Measurements from ENCODE around the gene WDR44.
A peak's percentile ranks its signal among the peaks of the same experiment; 100 is the strongest.
"Not testable (repeated sequence)": the region's sequence is repeated elsewhere in the genome, so short reads cannot be mapped to it uniquely, and the experiment has no call there.

The WDR44 gene

DNA sequence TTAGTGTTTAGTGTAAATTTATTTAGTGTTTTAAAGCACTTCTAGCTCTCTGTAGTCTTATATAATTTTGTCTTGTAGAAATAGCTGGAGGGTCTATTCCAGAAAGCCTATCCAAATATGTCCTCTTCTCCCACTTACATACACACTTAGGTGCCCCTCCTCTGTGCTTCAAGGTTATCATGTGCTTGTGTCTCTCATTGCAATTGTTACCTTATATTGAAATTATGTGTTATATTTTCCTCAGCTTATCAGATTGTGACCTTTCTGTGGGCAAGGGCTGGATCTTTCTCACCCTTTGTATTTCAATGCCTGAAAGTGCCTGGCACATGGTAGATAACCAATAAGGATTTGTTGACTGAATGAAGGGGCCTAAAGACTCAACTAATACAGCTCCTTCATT lies 18.4 kb downstream of the WDR44 start:
- no peak for DNase-seq

GRCh38 chrX:118367338-118367737 lies 21.4 kb downstream of the WDR44 start:
- no peak for DNase-seq

DNA sequence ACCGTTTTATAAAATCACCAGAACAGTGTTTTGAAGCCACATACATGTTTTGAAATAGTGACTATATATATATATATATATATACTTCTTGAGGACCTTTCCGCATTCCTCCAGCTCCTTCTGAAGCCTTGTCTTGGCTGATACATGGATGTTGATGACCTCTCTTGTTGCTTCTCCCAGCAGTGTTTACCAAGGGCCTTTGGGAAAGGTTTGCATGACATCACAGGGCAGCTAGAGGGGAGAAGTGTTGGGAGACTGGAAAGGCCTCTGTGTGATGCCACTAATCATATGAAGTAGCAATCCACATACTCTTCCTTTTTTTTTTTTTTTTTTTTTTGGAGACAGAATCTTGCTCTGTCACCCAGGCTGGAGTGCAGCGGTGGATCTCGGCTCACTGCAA lies 22.5 kb downstream of the WDR44 start:
- no peak for DNase-seq

- DNase-seq, result no peak
These were observed 25.2 kb downstream of the WDR44 start for GRCh38 chrX:118370921-118371624.

DNA sequence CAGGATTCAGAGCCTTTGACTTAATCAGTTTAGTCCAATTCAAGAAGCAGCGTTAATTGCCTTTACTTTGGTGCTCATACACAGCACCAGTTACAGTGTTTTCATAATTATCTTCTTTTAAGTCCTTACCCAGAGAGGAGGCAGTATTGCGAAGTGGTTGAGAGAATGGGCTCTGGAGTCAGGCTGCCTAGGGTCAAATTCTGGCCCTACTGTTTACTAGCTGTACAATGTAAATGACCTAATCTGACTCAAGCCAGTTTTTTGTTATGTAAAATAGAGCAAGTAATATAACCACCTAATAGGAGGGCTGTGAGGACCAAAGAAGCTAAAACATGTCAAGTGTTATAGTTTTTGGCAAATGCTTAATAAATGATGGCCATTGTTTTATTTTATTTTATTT lies 27.6 kb downstream of the WDR44 start:
- DNase-seq, result no peak

- DNase-seq, result no peak
These were observed 37.2 kb downstream of the WDR44 start for GRCh38 chrX:118383120-118383519.

- no peak for DNase-seq
These were observed 46.8 kb downstream of the WDR44 start for GRCh38 chrX:118392716-118393115.

DNA sequence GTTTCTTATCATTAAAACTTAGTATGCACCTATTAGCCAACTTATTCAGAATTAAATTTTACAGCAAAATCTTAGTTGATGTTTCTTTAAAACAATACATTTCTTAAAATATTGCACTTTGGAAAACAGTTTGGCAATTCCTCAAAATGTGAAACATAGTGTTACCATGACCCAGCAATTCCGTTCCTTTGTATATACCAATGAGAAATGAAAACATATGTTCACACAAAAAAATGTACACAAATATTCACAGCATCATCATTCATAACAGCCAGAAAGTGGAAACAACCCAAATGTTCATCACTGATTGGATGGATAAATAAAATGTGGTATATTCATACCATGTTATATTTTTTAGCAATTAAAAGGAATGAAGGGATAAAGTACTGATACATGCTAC lies 50.2 kb downstream of the WDR44 start:
- DNase-seq, result no peak

GRCh38 chrX:118418811-118419251 lies 72.9 kb downstream of the WDR44 start:
- DNase-seq, result no peak

DNA sequence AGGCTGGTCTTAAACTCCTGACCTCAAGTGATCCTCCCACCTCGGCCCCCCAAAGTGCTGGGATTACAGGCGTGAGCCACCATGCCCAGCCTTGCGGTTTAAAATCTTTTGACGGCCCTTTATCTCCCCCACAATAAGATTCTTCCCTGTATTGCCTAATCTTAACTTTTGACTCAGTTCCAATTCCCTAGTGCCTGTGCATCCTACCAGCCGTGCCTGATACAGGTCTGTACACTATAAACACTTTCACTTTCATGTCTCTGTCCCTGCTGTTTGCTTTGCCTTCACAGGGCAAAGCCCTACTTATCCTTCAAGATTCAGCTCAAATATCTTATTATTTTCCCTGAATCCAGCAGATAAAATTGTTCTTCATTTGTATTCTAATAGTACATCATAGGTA lies 74.6 kb downstream of the WDR44 start:
- no peak for DNase-seq

GRCh38 chrX:118423558-118423957 lies 77.7 kb downstream of the WDR44 start:
- no peak for DNase-seq

DNA sequence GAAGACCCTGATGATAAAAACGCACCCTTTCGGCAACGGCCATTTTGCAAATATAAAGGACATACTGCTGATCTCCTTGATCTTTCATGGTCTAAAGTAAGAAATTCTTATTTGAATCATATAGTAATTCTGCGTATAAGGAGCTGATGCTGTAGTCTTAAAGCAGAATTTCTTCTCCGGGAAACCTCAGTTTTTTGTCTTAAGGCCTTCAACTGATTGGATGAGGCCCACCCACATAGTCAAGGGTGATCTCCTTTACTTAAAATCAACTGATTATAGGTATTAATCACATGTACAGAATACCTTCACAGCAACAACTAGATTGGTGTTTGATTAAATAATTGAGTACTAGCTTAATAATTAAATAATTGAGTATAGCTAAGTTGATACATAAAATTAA lies 86.9 kb downstream of the WDR44 start:
- DNase-seq, result no peak

DNA sequence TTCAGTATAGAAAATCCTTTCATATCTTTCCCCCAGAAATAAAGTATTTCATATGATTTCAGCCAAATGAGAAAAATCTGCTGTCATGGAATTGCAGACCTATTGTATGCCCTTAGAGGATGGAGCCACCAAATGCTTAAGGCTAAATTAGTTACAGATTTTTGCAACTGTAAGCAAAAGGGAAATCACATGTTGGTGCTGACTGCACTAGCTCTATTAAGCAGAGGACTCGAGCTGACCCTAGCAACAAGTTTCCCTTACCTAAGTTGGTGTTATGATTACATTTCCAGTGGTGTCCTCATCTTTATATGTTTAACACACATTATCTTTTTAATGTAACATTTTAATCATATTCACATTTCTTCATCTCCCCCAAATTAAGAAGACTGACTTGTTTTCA lies 91.4 kb downstream of the WDR44 start:
- DNase-seq, result no peak

DNA sequence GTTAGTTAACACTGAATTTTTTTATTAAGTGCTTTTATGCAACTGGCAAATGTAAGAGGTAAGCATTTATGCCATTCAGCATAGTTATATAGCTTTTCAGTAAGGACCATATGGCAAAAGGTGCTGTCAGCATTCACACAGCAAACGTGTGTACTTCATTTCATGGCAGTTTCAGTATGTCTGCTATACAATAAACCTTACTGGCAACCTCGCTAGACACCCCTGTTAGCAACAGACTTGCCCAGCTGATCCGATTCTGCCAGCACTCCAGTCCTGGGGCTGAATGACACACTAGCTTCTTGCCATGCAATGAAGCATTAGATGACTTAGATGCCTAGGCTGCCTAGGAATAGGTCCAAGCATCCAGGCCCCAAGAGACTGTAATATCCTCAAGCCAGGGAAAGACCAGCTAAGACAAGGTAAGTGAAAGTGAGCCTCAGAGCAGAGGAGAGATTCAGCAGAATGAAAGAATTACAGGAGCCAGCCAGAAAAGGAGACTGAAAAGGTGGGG lies 102.4 kb downstream of the WDR44 start:
- peak; percentile 14 for DNase-seq

GRCh38 chrX:118455013-118455412 lies 109.1 kb downstream of the WDR44 start:
- DNase-seq, result no peak

GRCh38 chrX:118459494-118459893 lies 113.6 kb downstream of the WDR44 start:
- DNase-seq, result no peak

- no peak for DNase-seq
These were observed 118.6 kb downstream of the WDR44 start for GRCh38 chrX:118464501-118464900.

DNA sequence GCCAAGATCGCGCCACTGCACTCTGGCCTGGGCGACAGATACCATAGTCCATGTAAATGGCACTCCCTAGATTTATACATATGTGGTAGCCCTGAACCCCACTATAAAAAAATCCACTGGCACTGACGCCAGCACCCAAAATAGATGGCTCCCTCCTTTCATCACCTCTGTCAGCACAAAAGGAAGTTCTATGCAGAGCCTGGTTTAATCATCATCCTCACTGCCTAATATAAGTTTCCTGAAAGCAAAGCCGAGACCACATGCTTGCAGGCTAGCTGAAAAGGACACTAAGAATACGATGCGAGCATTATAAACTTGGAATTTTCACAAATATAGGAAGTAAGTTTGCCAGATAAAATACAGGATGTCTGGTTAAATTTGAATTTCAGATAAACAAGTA lies 122.2 kb downstream of the WDR44 start:
- no peak for DNase-seq

DNA sequence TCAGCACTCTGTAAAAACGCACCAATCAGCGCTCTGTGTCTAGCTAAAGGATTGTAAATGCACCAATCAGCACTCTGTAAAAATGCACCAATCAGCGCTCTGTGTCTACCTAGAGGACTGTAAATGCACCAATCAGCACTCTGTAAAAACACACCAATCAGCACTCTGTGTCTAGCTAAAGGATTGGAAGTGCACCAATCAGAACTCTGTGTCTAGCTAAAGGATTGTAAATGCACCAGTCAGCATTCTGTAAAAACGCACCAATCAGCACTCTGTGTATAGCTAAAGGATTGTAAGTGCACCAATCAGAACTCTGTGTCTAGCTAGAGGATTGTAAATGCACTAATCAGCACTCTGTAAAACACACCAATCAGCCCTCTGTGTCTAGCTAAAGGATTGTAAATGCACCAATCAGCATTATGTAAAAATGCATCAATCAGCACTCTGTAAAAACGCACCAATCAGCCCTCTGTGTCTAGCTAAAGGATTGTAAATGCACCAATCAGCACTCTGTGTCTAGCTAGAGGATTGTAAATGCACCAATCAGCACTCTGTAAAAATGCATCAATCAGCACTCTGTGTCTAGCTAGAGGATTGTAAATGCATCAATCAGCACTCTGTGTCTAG lies 124.9 kb downstream of the WDR44 start:
- not testable (repeated sequence) for DNase-seq

DNA sequence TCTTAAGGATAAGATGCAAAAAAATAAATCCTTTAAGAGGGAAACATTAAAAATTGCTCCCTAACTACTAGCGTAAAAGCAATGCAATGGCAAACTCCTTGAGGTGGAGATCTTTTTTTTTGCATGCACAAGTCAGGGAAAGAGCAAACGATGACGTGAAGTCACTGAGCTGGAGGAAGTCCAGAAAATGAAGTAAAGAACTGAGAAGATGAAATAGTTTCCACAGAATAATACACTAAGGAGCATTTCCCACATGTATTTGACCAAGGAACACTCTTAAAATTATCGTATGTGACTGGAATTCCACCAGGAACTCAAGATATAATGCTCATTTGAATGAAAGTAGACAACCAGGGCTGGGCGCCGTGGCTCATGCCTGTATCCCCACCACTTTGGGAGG lies 128.7 kb downstream of the WDR44 start:
- DNase-seq, result no peak

DNA sequence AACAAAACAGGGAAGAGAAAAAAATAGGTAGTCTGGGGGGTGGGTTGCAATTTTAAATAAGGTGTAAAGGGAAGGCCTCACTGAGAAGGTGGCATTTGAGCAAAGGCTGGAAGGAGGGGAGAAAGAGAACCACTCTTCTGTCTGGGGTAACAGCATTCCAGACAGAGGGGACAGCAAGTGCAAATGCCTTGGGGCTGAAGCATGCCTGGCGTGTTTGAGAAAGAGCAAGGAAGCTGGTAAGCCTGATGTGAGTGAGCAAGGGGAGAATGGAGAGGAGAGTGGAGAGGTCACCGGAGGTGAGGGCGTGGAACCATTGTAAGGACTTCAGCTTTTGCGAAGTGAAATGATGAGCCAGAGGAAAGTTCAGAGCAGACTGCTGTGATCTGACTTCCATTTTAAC lies 130.0 kb downstream of the WDR44 start:
- no peak for DNase-seq

GRCh38 chrX:118480172-118480571 lies 134.3 kb downstream of the WDR44 start:
- DNase-seq, result no peak

GRCh38 chrX:118482384-118482783 lies 136.5 kb downstream of the WDR44 start:
- not testable (repeated sequence) for DNase-seq

DNA sequence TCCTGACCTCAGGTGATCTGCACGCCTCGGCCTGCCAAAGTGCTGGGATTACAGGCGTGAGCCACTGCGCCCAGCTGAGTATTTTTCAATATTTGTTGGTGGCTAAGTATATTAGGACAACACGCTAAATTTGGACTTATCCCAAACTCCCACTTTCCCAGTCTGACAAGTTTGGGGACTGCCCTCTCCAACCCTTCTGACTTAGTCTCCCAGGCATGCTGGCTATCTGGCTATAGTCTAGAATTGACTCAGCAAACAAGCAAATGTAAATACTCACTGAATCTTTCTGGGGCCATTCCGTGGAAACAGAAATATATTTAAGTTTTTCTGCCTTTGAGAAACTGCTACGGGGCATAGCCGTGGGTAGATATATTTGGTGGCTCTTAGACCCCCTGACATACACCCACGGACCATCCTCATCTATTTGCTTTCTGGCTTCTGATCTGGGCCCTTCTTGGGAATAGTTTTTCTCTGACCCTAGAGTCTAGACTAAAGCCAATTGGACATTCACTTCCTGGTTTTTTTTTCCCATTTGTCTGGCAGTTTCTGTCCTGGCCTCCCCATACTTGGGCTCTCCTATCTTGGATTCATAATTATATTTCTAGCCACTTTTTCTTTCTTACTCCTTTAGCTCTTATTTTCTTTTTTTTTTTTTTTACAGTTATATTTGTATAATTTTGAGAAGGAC lies 138.5 kb downstream of the WDR44 start:
- no peak for DNase-seq
